MM.1S (cell line): ENCODE results near the gene METTL9.
"Not testable (repeated sequence)": the region's sequence is repeated elsewhere in the genome, so short reads cannot be mapped to it uniquely, and the experiment has no call there.

ENCODE experiments used
- CTCF ChIP-seq: fragments of 300-600 bp; sonication (generic); IDR thresholded peaks from 2 replicates; pipeline ENCODE4 v1.5.1; 2016; ENCODE audit warnings: antibody characterized with exemption, low read length, mixed read lengths
- EZH2 ChIP-seq: fragments of 300-600 bp; sonication (generic); optimal IDR thresholded peaks from 2 replicates; pipeline ENCODE3; 2017; ENCODE audit warnings: low read depth, mild to moderate bottlenecking, antibody characterized with exemption, low read length, mixed read lengths
- EZH2phosphoT487 ChIP-seq: fragments of 300-600 bp; sonication (generic); IDR thresholded peaks from 2 replicates; pipeline ENCODE4 v1.6.1; 2018; ENCODE audit warnings: antibody characterized with exemption, low read length

- not testable (repeated sequence) for TF ChIP-seq CTCF, EZH2, EZH2phosphoT487
Observed at GRCh38 chr16:21551600-21551999, 47.8 kb upstream of the METTL9 start.
